NK-92 (cell line): ENCODE results near the gene MED22.
"Not testable (repeated sequence)": the region's sequence is repeated elsewhere in the genome, so short reads cannot be mapped to it uniquely, and the experiment has no call there.

ENCODE experiments used
- DNase-seq: peaks from one replicate; lab custom pipeline; 2025; ENCODE audit not compliant: unreplicated experiment; lab: John Stamatoyannopoulos, UW

Gene MED22

GRCh38 chr9:133377280-133377679, 29.3 kb upstream of the MED22 start:
- DNase-seq = not testable (repeated sequence)

DNA sequence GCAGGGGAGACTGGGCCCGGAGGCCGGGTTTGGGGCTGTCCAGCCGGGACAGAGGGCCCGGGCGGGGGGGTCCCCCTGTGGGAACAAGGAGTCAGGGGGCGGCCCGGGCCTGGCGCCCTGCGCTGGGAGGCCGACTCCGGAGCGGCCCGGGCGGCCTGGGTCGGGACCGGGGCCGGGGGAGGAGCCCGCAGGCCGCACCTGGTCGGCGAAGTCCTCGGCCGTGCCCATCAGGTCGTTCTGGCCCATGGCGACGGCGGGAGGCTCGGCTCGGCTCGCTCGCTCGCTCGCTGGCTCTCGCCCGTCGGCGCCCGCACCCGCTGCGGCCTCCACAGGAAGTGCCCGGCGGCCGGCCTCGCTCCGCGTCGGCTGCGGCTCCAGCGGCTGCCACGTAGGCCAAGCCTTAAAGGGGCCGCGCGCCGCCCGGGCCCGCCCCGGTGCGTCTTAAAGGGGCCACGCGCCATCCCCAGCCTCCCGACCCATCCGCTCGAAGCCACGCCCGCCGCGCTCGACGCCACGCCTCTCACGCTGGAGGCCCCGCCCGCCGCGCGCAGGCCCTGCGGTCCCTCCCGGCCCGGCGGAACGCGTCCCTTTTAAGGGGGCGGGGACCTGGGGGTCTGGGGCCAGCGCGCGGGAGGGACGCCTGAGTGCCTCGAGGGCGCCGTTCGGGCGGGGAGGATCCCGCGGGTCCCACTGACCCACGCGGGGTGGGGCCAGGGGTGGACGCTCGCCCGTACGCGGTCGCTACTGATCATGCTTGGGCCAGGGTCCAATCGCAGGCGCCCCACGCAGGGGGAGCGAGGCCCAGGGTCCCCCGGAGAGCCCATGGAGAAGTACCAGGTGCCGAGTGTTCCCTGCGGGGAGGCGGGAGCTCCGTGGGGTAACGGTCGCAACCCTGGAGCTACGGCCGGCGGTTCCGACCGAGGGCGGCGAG, 28.1 kb upstream of the MED22 start, which contains the start of the genes STKLD1 and SURF4:
Gene STKLD1, plus strand, starts transcription at position 643 of the 931 bp plus-strand sequence. Its CDS starts 108 bp downstream, at position 751.
Gene SURF4, minus strand, starts transcription at position 337 of the 931 bp plus-strand sequence. Its CDS starts 91 bp downstream, at position 246.
- peak; percentile 51 for DNase-seq

DNA sequence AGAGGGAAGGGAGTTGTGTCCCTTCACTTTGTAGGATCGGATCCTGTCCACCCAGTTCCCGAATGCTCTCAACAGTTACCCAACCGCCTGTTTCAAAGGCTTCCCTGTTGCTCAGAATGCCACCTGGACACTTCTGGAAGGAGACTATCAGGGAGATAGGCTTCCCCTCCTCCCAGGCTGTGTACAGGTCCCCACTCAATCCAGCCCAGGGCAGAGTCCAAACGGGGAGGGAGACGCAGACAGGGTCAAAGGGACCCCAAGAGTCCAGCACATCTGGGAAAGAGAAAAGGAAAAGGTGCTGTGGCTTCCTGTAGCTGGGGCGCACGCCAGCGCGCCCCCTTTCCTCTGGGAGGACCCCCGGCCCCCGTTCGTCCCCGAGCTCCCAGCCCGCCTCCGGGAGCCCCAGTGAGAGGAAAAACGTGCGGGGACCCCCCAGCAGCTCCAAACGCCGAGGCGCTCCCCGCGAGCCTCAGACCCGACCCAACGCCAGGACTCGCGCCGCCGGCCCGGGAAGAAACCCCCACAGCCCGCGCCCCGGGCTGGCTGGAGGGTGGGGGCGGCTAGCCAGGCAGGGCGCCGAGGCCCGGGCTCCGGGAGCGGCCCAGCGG, 27.3 kb upstream of the MED22 start:
- DNase-seq = no peak

DNA sequence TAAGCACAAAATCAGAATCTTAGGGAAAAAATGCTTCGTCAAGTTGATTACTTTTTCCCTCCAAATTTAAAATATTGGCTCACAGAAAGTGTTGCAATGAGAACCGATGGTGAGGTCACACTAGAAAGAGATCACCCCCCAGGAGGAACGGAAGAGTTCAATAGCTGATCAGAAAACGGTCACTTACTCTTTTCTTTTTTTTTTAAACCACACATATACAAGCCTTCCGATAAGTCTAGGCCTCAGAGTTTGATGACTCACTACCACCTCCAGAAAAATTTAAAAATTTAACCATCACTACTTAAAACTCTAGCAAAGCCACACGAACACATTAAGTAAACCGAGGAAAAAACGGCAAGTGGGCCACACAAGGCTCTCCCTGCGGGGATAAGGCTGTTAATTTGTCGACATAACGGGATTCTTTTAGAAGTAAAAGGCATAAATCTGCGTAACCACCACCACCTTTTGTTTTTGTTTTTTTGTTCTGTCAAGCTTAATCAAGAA, 26.7 kb upstream of the MED22 start:
- DNase-seq = no peak

GRCh38 chr9:133372144-133372543, 24.2 kb upstream of the MED22 start:
- DNase-seq = no peak

GRCh38 chr9:133371261-133371711, 23.4 kb upstream of the MED22 start:
- DNase-seq = no peak

DNA sequence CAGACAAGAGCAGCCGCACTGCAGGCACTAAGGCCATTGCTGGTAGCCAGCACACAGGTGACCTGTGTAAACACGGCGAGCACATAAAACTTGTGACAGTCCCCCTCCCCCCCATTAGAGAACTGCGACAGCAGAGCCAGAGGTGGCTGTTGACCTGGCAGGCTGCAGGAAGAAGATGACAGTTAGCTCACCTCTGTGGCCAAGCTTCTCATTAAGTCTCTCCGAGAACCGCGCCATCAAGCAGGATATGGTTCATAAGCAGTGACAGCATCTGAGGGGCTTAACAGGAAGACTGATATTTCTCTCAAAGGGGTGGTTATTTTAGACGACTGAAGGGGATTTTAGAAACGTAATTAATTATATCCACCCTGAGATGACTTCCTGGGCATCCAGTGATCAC, 22.8 kb upstream of the MED22 start:
- no peak for DNase-seq

DNA sequence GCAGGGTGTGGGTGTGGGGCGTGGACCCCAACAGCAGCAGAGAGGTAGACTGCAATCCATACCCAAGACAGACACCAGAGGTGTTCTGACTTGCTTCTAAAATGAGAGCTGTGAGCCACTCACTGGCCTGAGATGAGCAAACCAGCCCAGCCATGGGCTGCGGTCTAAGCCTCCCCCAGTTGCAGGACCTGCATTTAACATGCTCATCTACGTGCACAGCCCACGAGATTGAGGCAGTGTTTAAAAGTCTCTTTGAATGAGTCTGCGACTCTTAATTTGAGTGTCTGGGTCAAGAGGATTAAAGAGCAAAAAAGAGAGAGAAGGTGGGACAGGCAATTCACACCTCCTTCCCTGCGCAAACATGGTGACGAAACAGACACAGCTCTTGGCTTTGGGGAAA, 22.0 kb upstream of the MED22 start:
- DNase-seq = no peak

- DNase-seq = no peak
Measured at GRCh38 chr9:133369422-133369821, 21.5 kb upstream of the MED22 start.

DNA sequence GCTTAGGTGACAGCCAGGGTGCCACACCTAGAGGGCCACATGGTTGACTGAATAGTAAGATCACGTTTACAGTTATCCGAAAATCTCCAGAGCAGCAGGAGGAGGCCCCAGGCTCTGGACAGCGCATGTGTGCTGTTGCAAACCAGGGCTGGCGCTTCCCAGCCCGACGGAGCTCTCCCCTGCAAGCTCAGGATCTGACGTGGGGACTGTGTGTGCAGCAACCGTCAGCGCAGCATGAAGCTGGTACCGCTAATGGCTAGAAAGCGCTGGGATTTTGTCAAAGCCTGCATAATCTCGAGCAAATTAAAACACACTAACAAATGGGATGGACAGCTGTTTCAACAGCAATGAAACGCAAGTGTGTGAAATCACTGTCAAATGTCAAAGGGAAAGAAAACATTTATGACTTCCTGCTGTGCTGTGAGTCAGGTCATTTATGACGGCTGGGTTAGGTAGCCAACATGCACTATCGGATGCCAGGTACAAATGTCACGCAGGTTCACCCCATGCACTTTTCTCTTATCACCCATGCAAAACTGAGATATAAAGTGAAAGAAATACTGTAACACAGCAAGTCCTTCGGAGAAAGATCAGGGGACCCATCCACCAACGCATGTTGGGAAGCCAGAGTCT, 20.4 kb upstream of the MED22 start:
- DNase-seq = no peak

DNA sequence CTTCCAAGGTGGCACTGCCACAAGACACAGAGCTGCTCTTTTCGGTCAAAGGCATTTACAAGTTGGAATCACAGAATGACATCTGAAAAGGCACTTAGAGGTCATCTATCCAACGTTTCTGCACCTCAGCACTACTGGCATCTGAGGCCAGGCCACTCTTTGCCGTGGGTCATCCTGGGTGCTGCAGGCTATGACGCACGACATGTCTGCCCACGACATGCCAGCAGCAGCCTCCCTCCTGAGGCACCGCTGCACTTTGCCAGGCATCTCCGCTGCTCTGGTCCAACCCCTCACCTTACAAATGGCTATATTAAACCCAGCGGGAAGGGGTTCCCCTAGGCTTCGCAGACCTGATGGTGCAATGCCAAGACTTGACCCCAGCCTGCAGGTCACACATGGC, 19.8 kb upstream of the MED22 start:
- no peak for DNase-seq

GRCh38 chr9:133367221-133367620, 19.3 kb upstream of the MED22 start:
- no peak for DNase-seq

GRCh38 chr9:133366435-133366834, 18.5 kb upstream of the MED22 start:
- DNase-seq = no peak

DNA sequence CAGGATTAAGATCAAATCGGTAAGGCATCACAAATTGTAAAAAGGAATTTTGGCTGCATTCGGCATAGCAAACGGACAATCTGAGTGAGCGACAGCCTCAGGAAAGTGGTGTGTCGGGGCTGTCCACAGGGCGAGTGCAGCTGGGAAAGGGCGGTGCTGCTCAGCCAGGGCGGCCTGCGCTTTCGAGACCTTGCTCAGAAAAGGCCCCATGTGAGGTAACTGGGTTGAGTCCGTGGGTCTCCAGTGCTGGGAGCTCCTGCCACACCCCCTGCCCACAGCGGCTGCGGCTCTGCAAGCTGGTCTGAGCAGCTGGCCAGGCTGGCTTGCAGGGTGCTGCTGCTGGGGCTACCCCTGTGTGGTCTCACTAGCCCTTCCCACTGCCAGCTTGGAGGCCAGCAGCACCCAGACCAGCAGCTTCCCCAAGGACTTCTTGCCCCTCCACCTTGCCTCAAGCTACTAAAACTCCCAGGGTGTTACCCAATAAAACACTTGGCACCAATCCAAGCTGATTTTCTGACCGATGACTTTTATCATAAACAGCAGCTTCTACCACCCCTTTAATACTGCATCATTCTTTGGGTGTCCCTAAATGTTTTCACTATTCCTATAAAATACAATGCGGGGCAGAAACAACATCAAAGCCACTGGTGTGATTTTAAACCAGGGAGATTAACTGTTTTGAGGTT, 14.6 kb upstream of the MED22 start:
- DNase-seq = no peak

GRCh38 chr9:133361507-133362092, 13.7 kb upstream of the MED22 start:
- DNase-seq = no peak

- DNase-seq = no peak
Measured at GRCh38 chr9:133360400-133361393, 12.8 kb upstream of the MED22 start.

DNA sequence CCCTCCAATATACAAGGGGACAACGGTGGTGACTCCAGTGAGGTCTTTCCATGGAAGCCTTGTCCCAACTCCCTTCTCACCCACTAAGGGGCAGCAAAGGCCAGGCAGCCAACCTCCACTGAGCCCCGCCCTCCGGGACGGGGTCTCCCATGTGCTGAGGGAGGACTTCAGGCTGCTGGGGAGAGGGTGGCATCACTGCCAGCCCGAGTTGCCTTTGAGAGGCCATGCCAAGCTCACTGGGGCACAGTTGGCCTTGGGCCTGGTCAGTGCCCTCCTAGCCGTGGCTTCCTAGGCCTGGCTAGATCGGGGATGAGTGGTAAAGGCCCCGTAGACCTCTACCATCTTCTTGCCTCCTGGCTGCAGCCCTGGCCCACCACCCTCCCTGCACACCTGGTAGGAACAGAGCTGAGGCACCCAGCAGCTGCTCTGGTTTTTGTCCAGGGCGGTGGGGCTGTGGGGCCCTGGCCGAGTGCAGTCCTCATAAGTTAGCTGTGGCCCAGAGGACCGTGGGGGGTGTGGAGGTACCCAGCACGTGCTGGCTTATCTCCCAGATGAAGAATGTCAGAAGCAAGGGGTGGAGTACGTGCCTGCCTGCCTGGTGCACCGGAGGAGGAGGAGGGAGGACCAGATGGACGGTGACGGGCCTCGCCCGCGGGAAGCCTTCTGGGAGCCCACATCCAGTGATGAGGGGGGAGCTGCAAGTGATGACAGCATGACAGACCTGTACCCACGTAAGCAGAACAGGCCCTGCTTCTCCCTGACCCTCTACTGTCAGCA, 11.7 kb upstream of the MED22 start:
- DNase-seq = no peak

GRCh38 chr9:133357656-133358055, 9.7 kb upstream of the MED22 start:
- DNase-seq = no peak
